Kidney (tissue), 14 donors: ENCODE measurements around the gene HEXIM1. TPM values are rescaled to one million over a fixed set of nuclear protein-coding genes. Genes with fewer than 3 reads are reported as not detected.
A peak's percentile ranks its signal among the peaks of the same experiment; 100 is the strongest.

Source experiments
- DNase-seq, 5 donors: peaks; one replicate each; pipeline ENCODE4 v3.0.0-alpha.2; 2013 to 2020
- FAIRE-seq: peaks from 2 replicates; lab custom pipeline; 2012; peaks lifted over from hg19 to GRCh38; lab: Jason Lieb, UNC
- H3K27ac ChIP-seq, 2 donors: one replicate each; pipeline ENCODE4 v1.7.0; 2013; ENCODE audit warnings: low read depth in 2 of 2, low read length in 2 of 2, inconsistent platforms in 1 of 2
- H3K27me3 ChIP-seq: one replicate; pipeline ENCODE4 v1.7.1; 2013; ENCODE audit warnings: low read length, inconsistent platforms; ENCODE audit not compliant: control insufficient read depth, insufficient read depth
- H3K36me3 ChIP-seq, 3 donors: one replicate each; pipeline versions ENCODE4 v1.7.0 to v1.7.1; 2013; ENCODE audit warnings: low read length in 3 of 3, control low read depth in 1 of 3, inconsistent platforms in 1 of 3; ENCODE audit not compliant: insufficient read depth in 3 of 3, control insufficient read depth in 2 of 3
- H3K4me1 ChIP-seq, 3 donors: one replicate each; pipeline versions ENCODE4 v1.7.0 to v1.7.1; 2013; ENCODE audit warnings: low read length in 3 of 3, inconsistent platforms in 1 of 3, low read depth in 1 of 3; ENCODE audit not compliant: control insufficient read depth in 2 of 3, insufficient read depth in 2 of 3
- H3K4me3 ChIP-seq, 3 donors: one replicate each; pipeline versions ENCODE4 v1.7.0 to v1.8.1; 2013; ENCODE audit warnings: low read length in 3 of 3, control low read depth in 1 of 3, inconsistent platforms in 1 of 3
- H3K9ac ChIP-seq, 3 donors: one replicate each; pipeline versions ENCODE4 v1.7.0 to v1.7.1; 2013; ENCODE audit warnings: low read length in 3 of 3, control low read depth in 1 of 3, inconsistent platforms in 1 of 3
- H3K9me3 ChIP-seq, 3 donors: one replicate each; pipeline versions ENCODE4 v1.7.0 to v1.7.1; 2013; ENCODE audit warnings: low read length in 3 of 3, control low read depth in 1 of 3, inconsistent platforms in 1 of 3; ENCODE audit not compliant: control insufficient read depth in 2 of 3, insufficient read depth in 1 of 3
- intact Hi-C: fragments of 100-400 bp; cut with DNase I; formaldehyde crosslinking; loops from one replicate; pipeline ENCODE4 v1.11.1; 2022
- polyA plus RNA-seq: library from polyadenylated mRNA; stranded (reverse); fragments of 350-450 nt; fragmentation: Illumina TruSeq; extraction: RNeasy Lipid Tissue Mini Kit (QIAGEN cat#74804); gene quantifications from one replicate; pipeline ENCODE4 v1.2.3, GENCODE V29; 2014; ENCODE audit warnings: low read depth, low replicate concordance; ENCODE audit not compliant: insufficient read depth
- total RNA-seq: library from RNA; stranded (reverse); fragmentation: NEBNext Ultra II Directional; extraction: Animal tissue kit (Norgen Biotek cat#: 25700); gene quantifications from one replicate; pipeline ENCODE4 v1.2.1, GENCODE V29; 2021
- TF ChIP-seq, protein P1 (sequence below): IDR thresholded peaks from 3 replicates; pipeline ENCODE4 v1.5.1; 2012; ENCODE audit warnings: mild to moderate bottlenecking, moderate library complexity, borderline replicate concordance; ENCODE audit not compliant: insufficient read depth; ENCODE audit errors: extremely low read depth
- donor health status: control.
- donor health status: control.
- donor health status: control.
- donor health status: control.
- donor health status: control.
- donor health status: DM: yes; HTN: yes; CAD: no.
- donor health status: Normal renal cell carcinoma (clear cell type).

The HEXIM1 gene
- total and polyA plus RNA-seq, 2 donors from 2014 or later = 25.0 to 34.7 TPM

DNA sequence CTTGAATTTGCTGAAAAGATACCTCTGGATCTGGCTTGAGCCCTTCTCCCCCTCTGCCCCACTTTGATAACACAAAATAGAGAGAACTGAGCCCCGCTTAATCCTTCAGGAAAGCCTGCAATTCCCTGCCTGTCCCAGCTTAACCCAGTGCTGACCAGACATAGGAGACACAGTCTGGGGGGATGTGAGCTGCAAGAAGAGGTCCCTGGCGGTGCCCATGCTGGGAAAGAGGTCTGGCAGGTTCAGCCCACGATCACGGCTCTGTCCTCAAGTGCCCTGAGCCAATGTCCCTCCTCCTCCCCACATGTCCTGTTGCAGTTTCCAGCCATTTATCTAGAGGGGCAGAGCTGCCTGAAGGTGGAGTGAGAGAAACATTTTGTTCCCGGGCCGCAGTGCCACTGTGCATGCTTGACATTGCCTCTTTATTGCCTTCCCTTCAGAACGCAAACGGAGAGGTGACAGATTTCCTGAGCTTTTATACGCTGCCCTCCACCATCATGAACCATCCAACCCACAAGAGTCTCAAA lies 44.9 kb upstream of the HEXIM1 start:
- no peaks in the 10 kb centered on the region for H3K27me3 ChIP-seq
- FAIRE-seq (no peak), DNase-seq (peak in 1 of 5 donors; percentile 24)
- H3K9ac ChIP-seq = no peak overlapping the region
- intact Hi-C loops = no loop called here
- peaks cover 0 to 2% (median 0%) of the 10 kb centered on the region in 3 donors for H3K4me1 ChIP-seq
- TF ChIP-seq, protein P1, sequence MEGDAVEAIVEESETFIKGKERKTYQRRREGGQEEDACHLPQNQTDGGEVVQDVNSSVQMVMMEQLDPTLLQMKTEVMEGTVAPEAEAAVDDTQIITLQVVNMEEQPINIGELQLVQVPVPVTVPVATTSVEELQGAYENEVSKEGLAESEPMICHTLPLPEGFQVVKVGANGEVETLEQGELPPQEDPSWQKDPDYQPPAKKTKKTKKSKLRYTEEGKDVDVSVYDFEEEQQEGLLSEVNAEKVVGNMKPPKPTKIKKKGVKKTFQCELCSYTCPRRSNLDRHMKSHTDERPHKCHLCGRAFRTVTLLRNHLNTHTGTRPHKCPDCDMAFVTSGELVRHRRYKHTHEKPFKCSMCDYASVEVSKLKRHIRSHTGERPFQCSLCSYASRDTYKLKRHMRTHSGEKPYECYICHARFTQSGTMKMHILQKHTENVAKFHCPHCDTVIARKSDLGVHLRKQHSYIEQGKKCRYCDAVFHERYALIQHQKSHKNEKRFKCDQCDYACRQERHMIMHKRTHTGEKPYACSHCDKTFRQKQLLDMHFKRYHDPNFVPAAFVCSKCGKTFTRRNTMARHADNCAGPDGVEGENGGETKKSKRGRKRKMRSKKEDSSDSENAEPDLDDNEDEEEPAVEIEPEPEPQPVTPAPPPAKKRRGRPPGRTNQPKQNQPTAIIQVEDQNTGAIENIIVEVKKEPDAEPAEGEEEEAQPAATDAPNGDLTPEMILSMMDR = no peak
- no peaks in the 10 kb centered on the region for H3K9me3 ChIP-seq
- no peak overlapping the region for H3K4me3 ChIP-seq
- H3K27ac ChIP-seq = no peak overlapping the region
- peaks cover 6 to 69% (median 51%) of the 10 kb centered on the region in 3 donors for H3K36me3 ChIP-seq

DNA sequence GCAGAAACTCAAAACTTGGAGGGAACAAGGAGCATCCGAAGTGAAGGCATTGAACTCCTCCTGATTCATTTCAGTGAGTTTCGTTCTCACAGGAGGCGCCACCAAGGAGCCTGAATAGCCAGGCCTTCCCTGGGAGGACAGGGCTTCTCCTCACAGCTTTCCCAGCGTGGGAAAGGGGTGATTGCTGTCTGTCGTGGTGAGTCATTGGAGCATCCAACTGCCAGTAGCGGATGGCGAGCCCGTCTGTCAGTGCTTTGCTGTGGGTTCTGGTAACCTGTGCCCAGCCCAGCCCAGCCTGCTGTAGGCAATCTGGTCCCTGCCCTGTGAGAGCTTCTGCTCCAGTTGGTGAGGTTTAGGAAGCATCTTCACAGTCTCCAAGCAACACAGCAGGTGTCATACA lies 44.2 kb upstream of the HEXIM1 start:
- no peaks in the 10 kb centered on the region for H3K9me3 ChIP-seq
- no peak overlapping the region for H3K27ac ChIP-seq
- DNase-seq (no peak), FAIRE-seq (no peak)
- peaks cover 6 to 65% (median 47%) of the 10 kb centered on the region in 3 donors for H3K36me3 ChIP-seq
- H3K9ac ChIP-seq = no peak overlapping the region
- peaks cover 0 to 2% (median 0%) of the 10 kb centered on the region in 3 donors for H3K4me1 ChIP-seq
- intact Hi-C loops = no loop called here
- TF ChIP-seq, protein P1 = no peak
- no peak overlapping the region for H3K4me3 ChIP-seq
- H3K27me3 ChIP-seq = no peaks in the 10 kb centered on the region

DNA sequence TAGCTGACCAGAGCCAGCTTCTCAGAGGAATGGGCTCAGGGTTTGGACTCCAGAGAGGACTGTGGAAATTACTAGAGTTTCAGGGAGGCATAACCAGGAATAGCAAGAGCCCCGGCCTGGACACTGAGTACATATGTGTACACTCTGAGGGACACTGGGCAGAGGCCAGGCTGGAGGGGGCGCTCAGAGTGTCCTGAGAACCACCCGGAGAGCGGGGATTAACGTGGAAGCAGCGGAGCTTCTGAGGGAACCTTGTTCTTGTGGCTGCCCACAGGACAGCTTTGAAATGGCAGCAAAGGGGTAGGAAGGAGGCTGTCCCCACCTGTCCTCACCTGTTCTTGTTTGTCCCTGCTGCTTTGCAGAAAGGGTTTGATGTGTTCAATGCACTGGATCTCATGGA lies 43.8 kb upstream of the HEXIM1 start:
- H3K27ac ChIP-seq = no peak overlapping the region
- intact Hi-C loops = no loop called here

More for the DNA sequence above, 43.8 kb upstream of the HEXIM1 start:
- H3K4me3 ChIP-seq = no peak overlapping the region
- H3K36me3 ChIP-seq = peaks cover 6 to 62% (median 47%) of the 10 kb centered on the region in 3 donors
- peaks cover 0 to 2% (median 0%) of the 10 kb centered on the region in 3 donors for H3K4me1 ChIP-seq
- no peak overlapping the region for H3K9ac ChIP-seq
- FAIRE-seq (no peak), DNase-seq (no peak)
- TF ChIP-seq, protein P1 = no peak
- no peaks in the 10 kb centered on the region for H3K27me3 ChIP-seq
- H3K9me3 ChIP-seq = no peaks in the 10 kb centered on the region
